Chondrocyte (in vitro differentiated cells): ENCODE measurements around the gene IL37. TPM values are rescaled to one million over a fixed set of nuclear protein-coding genes. Genes with fewer than 3 reads are reported as not detected.

Experiments used
- DNase-seq: peaks from one replicate; pipeline ENCODE4 v3.0.0; 2021; ENCODE audit warnings: mixed read lengths, low spot score
- H3K27ac Mint-ChIP-seq: one replicate; pipeline ENCODE4 v1.8.0; 2021; ENCODE audit warnings: mild to moderate bottlenecking, moderate library complexity, mixed read lengths; ENCODE audit not compliant: unreplicated experiment
- H3K27me3 Mint-ChIP-seq: 2 replicates; pipeline ENCODE4 v1.8.0; 2021; ENCODE audit warnings: low read depth, mixed read lengths
- H3K36me3 Mint-ChIP-seq: 2 replicates; pipeline ENCODE4 v1.8.0; 2021; ENCODE audit warnings: low read depth, mixed read lengths
- H3K4me1 Mint-ChIP-seq: 2 replicates; pipeline ENCODE4 v1.8.0; 2021; ENCODE audit warnings: low read depth, mild to moderate bottlenecking, mixed read lengths
- H3K4me3 Mint-ChIP-seq: one replicate; pipeline ENCODE4 v1.8.0; 2021; ENCODE audit warnings: mild to moderate bottlenecking, moderate library complexity, mixed read lengths; ENCODE audit not compliant: unreplicated experiment
- H3K9me3 Mint-ChIP-seq: 2 replicates; pipeline ENCODE4 v1.8.0; 2021; ENCODE audit warnings: low read depth, mixed read lengths
- CTCF ChIP-seq: fragments of 200-600 bp; sonication (generic); IDR thresholded peaks from 2 replicates; pipeline ENCODE4 v1.5.0; 2021; ENCODE audit warnings: antibody characterized with exemption, mild to moderate bottlenecking, moderate library complexity
- total RNA-seq: library from RNA; stranded (reverse); gene quantifications from 3 replicates; pipeline ENCODE4 v1.2.1, GENCODE V29; 2021

IL37 gene
- total RNA-seq, 1 donor from 2014 or later: not detected

- Mint-ChIP-seq H3K27ac (no peak overlapping the region), H3K4me3 (no peak overlapping the region), H3K9me3 (no peaks in the 10 kb centered on the region), H3K36me3 (no peaks in the 10 kb centered on the region), H3K4me1 (no peaks in the 10 kb centered on the region), H3K27me3 (no peaks in the 10 kb centered on the region)
- TF ChIP-seq CTCF: peak; percentile 80
- no peak for DNase-seq
These were observed 26.0 kb upstream of the IL37 start for GRCh38 chr2:112884869-112885505.

DNA sequence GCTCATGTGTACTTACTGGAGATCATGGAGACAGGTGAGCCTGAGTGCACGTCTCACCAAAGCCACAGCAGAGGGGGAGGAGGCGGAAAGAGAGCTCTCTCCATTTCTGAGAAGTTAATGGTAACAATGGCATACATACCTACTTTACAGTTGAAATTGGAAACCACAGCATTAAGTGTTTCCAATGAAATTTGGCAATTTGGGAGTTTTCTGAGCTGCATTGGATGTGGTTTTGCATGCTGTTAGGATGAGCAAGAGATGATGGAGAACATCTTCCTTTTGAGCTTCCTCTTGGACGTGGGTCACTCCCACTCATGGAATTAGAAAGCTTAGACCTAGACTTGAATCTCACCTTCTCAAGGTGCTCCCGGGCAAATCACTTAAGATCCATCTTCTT lies 25.5 kb upstream of the IL37 start:
- no peaks in the 10 kb centered on the region for H3K36me3 Mint-ChIP-seq

DNA sequence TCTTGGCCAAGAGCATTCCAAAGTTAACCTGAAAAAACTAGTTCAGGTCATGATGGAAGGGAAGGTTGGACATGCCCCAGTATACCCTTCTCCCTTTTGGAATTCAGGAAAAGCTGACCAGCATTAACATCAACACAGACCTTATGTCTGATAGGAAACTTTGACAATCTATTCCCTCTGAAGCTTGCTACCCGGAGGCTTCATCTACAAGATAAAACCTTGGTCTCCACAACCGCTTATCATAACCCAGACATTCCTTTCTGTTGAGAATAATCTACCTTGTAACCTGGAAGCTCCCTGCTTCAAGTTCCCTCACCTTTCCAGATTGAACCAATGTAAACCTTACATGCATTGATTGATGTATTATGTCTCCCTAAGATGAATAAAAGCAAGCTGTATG lies 24.7 kb upstream of the IL37 start:
- Mint-ChIP-seq H3K4me3 (no peak overlapping the region), H3K4me1 (no peaks in the 10 kb centered on the region), H3K27me3 (no peaks in the 10 kb centered on the region), H3K36me3 (no peaks in the 10 kb centered on the region), H3K9me3 (no peaks in the 10 kb centered on the region), H3K27ac (no peak overlapping the region)
- no peak for DNase-seq
- no peak for TF ChIP-seq CTCF

More for the DNA sequence above, 25.5 kb upstream of the IL37 start:
- H3K4me3 Mint-ChIP-seq: no peak overlapping the region
- no peak overlapping the region for H3K27ac Mint-ChIP-seq
- H3K27me3 Mint-ChIP-seq: no peaks in the 10 kb centered on the region
- no peak for TF ChIP-seq CTCF
- DNase-seq: no peak
- no peaks in the 10 kb centered on the region for H3K9me3 Mint-ChIP-seq
- no peaks in the 10 kb centered on the region for H3K4me1 Mint-ChIP-seq

DNA sequence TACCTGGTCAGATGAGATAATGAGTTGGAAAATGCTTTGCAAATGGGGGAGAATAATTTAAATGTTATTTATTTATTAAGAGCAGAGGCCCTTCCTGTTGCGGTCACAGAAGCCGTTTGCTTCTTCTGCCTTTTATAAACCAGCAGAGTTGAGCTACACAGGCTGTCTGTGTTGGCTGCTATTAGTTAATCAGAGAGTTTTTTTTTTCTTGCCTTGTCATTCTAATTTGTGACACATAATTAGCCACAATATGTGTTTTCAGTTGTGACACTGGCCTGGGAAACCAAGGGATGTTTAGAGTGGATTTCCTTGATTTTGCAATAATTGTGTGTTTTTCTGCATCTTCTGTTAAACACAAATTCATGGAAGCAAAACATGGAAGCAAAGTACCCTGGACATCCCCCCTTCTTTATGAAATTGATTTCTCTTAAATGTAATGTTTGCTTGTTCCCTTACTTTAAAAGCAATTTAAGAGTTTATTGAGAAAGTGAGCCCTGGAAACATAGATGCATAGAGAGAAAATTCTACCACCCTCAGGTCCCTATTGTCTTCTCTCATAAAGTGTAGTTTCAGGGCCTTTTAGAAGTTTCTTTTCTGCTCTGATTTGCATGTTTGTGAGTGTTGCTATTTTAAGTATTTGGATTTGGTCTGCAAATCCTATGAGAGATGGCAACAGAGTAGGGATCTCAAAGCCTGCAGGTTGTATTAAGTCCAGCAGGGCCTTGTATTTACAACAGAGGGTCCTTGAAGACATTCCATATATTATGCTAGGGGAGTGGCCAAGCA lies 22.8 kb upstream of the IL37 start:
- Mint-ChIP-seq H3K27ac (no peak overlapping the region), H3K4me3 (no peak overlapping the region)

More for the DNA sequence above, 22.8 kb upstream of the IL37 start:
- no peak for DNase-seq
- Mint-ChIP-seq H3K9me3 (no peaks in the 10 kb centered on the region), H3K36me3 (no peaks in the 10 kb centered on the region), H3K4me1 (no peaks in the 10 kb centered on the region), H3K27me3 (no peaks in the 10 kb centered on the region)
- no peak for TF ChIP-seq CTCF
